Colonic mucosa (tissue), 4 donors: ENCODE results near the gene LNPEP. TPM values are rescaled to one million over a fixed set of nuclear protein-coding genes. Genes with fewer than 3 reads are reported as not detected.

Experiments
- DNase-seq: peaks from one replicate; pipeline ENCODE4 v3.0.0-alpha.2; 2020
- H3K27ac ChIP-seq: fragments of 200-600 bp; one replicate; pipeline ENCODE4 v1.8.0; 2021
- H3K27me3 ChIP-seq: fragments of 200-600 bp; one replicate; pipeline ENCODE4 v1.8.0; 2021
- H3K36me3 ChIP-seq: fragments of 200-600 bp; one replicate; pipeline ENCODE4 v1.8.0; 2021
- H3K4me1 ChIP-seq: fragments of 200-600 bp; one replicate; pipeline ENCODE4 v1.8.0; 2021; ENCODE audit warnings: mild to moderate bottlenecking
- H3K4me3 ChIP-seq: fragments of 200-600 bp; one replicate; pipeline ENCODE4 v1.8.0; 2021
- H3K9ac ChIP-seq, 2 donors: one replicate each; pipeline ENCODE4 v1.7.0; 2013; ENCODE audit warnings: control low read depth in 2 of 2, low read depth in 2 of 2, low read length in 2 of 2
- H3K9me3 ChIP-seq: fragments of 200-600 bp; one replicate; pipeline ENCODE4 v1.8.0; 2021
- CTCF ChIP-seq: fragments of 200-600 bp; IDR thresholded peaks from one replicate; pipeline ENCODE4 v1.8.0; 2022; ENCODE audit warnings: antibody characterized with exemption, mild to moderate bottlenecking
- intact Hi-C: fragments of 100-400 bp; cut with DNase I; formaldehyde crosslinking; loops from one replicate; pipeline ENCODE4 v1.14.1; 2022
- total RNA-seq, 2 donors: library from RNA; stranded (reverse); fragmentation: NEBNext Ultra II Directional in 1 of 2; extraction: Animal tissue kit (Norgen Biotek cat#: 25700) in 1 of 2; gene quantifications; one replicate each; pipeline ENCODE4 v1.2.1, GENCODE V29; 2021
- donor health status: healthy.
- donor health status: DM: no; HTN: no; CAD: no.
- donor health status: DM: no; HTN: no; CAD: no.

Gene LNPEP
- total RNA-seq, 2 donors from 2014 or later, result 23.7 to 34.9 TPM

- no peaks in the 10 kb centered on the region for H3K27me3 ChIP-seq
- peaks cover 15% of the 10 kb centered on the region for H3K4me1 ChIP-seq
- intact Hi-C loops, result no loop called here
- H3K9me3 ChIP-seq, result no peaks in the 10 kb centered on the region
- H3K9ac ChIP-seq, result peak overlapping the region; percentile 80 to 96
- TF ChIP-seq CTCF, result no peak
- H3K36me3 ChIP-seq, result no peaks in the 10 kb centered on the region
- DNase-seq, result peak; percentile 25
- peak overlapping the region; percentile 85 for H3K4me3 ChIP-seq
- H3K27ac ChIP-seq, result peak overlapping the region; percentile 99
These were observed 1.8 kb upstream of the LNPEP start for GRCh38 chr5:96933764-96934707.

GRCh38 chr5:96934708-96935558 lies 947 bp upstream of the LNPEP start:
- intact Hi-C loops, result no loop called here
- Histone ChIP-seq H3K9ac (peak overlapping the region; percentile 80 to 96), H3K36me3 (no peaks in the 10 kb centered on the region), H3K4me1 (peaks cover 15% of the 10 kb centered on the region), H3K9me3 (no peaks in the 10 kb centered on the region), H3K4me3 (peak overlapping the region; percentile 85), H3K27me3 (no peaks in the 10 kb centered on the region), H3K27ac (peak overlapping the region; percentile 99)
- DNase-seq, result peak; percentile 92
- TF ChIP-seq CTCF, result no peak

- Histone ChIP-seq H3K9ac (peak overlapping the region; percentile 80 to 96), H3K9me3 (no peaks in the 10 kb centered on the region), H3K27ac (peak overlapping the region; percentile 99), H3K4me3 (peak overlapping the region; percentile 85), H3K4me1 (peaks cover 15% of the 10 kb centered on the region), H3K27me3 (no peaks in the 10 kb centered on the region), H3K36me3 (no peaks in the 10 kb centered on the region)
- intact Hi-C loops, result no loop called here
- no peak for TF ChIP-seq CTCF
- peak; percentile 58 for DNase-seq
These were observed 796 bp downstream of the LNPEP start for GRCh38 chr5:96936431-96937320.

GRCh38 chr5:96940586-96940985 lies 4.7 kb downstream of the LNPEP start:
- Histone ChIP-seq H3K36me3 (no peaks in the 10 kb centered on the region), H3K9me3 (no peaks in the 10 kb centered on the region), H3K9ac (no peak overlapping the region), H3K4me3 (no peak overlapping the region), H3K4me1 (peaks cover 7% of the 10 kb centered on the region), H3K27ac (no peak overlapping the region), H3K27me3 (no peaks in the 10 kb centered on the region)
- DNase-seq, result no peak
- intact Hi-C loops, result no loop called here
- no peak for TF ChIP-seq CTCF

GRCh38 chr5:96941140-96941539 lies 5.3 kb downstream of the LNPEP start:
- DNase-seq, result no peak
- intact Hi-C loops, result no loop called here
- Histone ChIP-seq H3K9ac (no peak overlapping the region), H3K4me3 (no peak overlapping the region), H3K9me3 (no peaks in the 10 kb centered on the region), H3K36me3 (no peaks in the 10 kb centered on the region), H3K27ac (no peak overlapping the region), H3K27me3 (no peaks in the 10 kb centered on the region), H3K4me1 (peaks cover 7% of the 10 kb centered on the region)
- no peak for TF ChIP-seq CTCF
